Caco-2 (cell line): ENCODE data around the gene PPP6R2. TPM values are rescaled to one million over a fixed set of nuclear protein-coding genes. Genes with fewer than 3 reads are reported as not detected.

ENCODE experiments used
- BruUV-seq: library from RNA; stranded (reverse); fragments of 400-500 nt; replicated peaks from 2 replicates; lab custom pipeline; 2021; lab: Mats Ljungman, UMichigan
- CTCF ChIA-PET: fragments of 300-600 bp; sonication (Branson Sonifier 250); formaldehyde crosslinking; loops from one replicate; lab custom pipeline; 2022; ENCODE audit warnings: antibody characterized with exemption; lab: Charles Lee
- POLR2A ChIA-PET: fragments of 300-600 bp; sonication (Branson Sonifier 250); formaldehyde crosslinking; loops from one replicate; lab custom pipeline; 2022; ENCODE audit warnings: antibody characterized with exemption; lab: Charles Lee
- DNase-seq, 2 experiments: peaks; one replicate each; pipeline versions ENCODE4 v3.0.0 to v3.0.0-alpha.2; 2020 to 2022
- H3K27me3 ChIP-seq: replicated peaks from 2 replicates; pipeline ENCODE4 v1.6.0; 2011; ENCODE audit warnings: low read length; ENCODE audit not compliant: control insufficient read depth, insufficient read depth
- H3K36me3 ChIP-seq: 2 replicates; pipeline ENCODE4 v1.5.1; 2011; ENCODE audit warnings: low read length; ENCODE audit not compliant: control insufficient read depth, insufficient read depth
- H3K4me1 ChIP-seq: fragments of 250-450 bp; sonication (Bioruptor Pico); 2 replicates; pipeline ENCODE4 v1.5.1; 2020; ENCODE audit warnings: mild to moderate bottlenecking
- H3K4me3 ChIP-seq: 2 replicates; pipeline ENCODE4 v1.5.1; 2011; ENCODE audit warnings: low read depth, mild to moderate bottlenecking, control low read depth, low read length
- H3K9me3 ChIP-seq: fragments of 250-450 bp; sonication (Bioruptor Pico); 2 replicates; pipeline ENCODE4 v1.5.1; 2020; ENCODE audit warnings: mild to moderate bottlenecking, moderate library complexity
- H3K27ac Mint-ChIP-seq: one replicate; pipeline ENCODE4 v1.8.0; 2022; ENCODE audit warnings: mixed read lengths; ENCODE audit not compliant: unreplicated experiment
- H3K27me3 Mint-ChIP-seq: one replicate; pipeline ENCODE4 v1.8.0; 2022; ENCODE audit warnings: mixed read lengths; ENCODE audit not compliant: insufficient read depth, unreplicated experiment
- H3K36me3 Mint-ChIP-seq: one replicate; pipeline ENCODE4 v1.8.0; 2022; ENCODE audit warnings: mild to moderate bottlenecking, mixed read lengths; ENCODE audit not compliant: insufficient read depth, unreplicated experiment
- H3K4me1 Mint-ChIP-seq: one replicate; pipeline ENCODE4 v1.8.0; 2022; ENCODE audit warnings: low read depth, mixed read lengths; ENCODE audit not compliant: unreplicated experiment
- H3K4me3 Mint-ChIP-seq: one replicate; pipeline ENCODE4 v1.8.0; 2022; ENCODE audit warnings: mild to moderate bottlenecking, moderate library complexity, mixed read lengths; ENCODE audit not compliant: unreplicated experiment
- H3K9me3 Mint-ChIP-seq: one replicate; pipeline ENCODE4 v1.8.0; 2022; ENCODE audit warnings: mixed read lengths; ENCODE audit not compliant: unreplicated experiment
- intact Hi-C: fragments of 100-400 bp; cut with micrococcal nuclease; formaldehyde crosslinking; loops from one replicate; pipeline ENCODE4 v1.10.0; 2022; ENCODE audit not compliant: unreplicated experiment
- total RNA-seq: library from RNA; stranded (reverse); gene quantifications from 2 replicates; pipeline ENCODE4 v1.2.3, GENCODE V29; 2022
- TF ChIP-seq, protein P1 (sequence below), 2 experiments: fragments of 200-600 bp in 1 of 2; IDR thresholded peaks; 1 replicate in 1 of 2; 2 replicates in 1 of 2; pipeline versions ENCODE4 v1.5.1 to v1.8.0; 2011 to 2022; ENCODE audit warnings: antibody characterized with exemption in 1 of 2, control low read depth in 1 of 2, inconsistent platforms in 1 of 2, low read depth in 1 of 2, low read length in 1 of 2, mild to moderate bottlenecking in 1 of 2, moderate library complexity in 1 of 2; ENCODE audit not compliant: insufficient read depth in 1 of 2, severe bottlenecking in 1 of 2, unreplicated experiment in 1 of 2

The PPP6R2 gene
- total RNA-seq, 1 experiment from 2014 or later = 60.7 TPM

DNA sequence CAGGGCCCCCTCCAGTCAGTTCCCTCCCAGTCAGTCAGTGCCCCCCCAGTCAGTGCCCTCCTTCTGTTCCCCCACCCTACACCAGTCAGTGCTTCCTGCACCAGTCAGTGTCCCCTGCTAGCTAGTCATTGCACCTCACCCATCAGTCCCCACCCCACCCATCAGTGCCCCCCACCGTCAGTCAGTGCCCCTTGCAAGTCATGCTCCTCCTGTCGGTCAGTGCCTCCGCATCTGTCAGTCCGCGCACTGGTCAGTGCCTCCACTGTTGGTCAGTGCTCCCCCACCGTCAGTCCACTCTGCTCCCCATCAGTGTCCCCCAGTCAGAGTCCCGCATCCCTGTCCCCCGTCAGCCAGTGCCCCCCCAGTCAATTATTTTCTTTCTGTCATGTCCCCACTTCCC lies 3.3 kb downstream of the PPP6R2 start:
- H3K9me3 ChIP-seq = no peaks in the 10 kb centered on the region
- intact Hi-C loops = no loop called here
- no peak overlapping the region for H3K4me3 ChIP-seq
- no peaks in the 10 kb centered on the region for H3K4me1 ChIP-seq
- no peaks in the 10 kb centered on the region for H3K27me3 ChIP-seq
- TF ChIP-seq, protein P1, sequence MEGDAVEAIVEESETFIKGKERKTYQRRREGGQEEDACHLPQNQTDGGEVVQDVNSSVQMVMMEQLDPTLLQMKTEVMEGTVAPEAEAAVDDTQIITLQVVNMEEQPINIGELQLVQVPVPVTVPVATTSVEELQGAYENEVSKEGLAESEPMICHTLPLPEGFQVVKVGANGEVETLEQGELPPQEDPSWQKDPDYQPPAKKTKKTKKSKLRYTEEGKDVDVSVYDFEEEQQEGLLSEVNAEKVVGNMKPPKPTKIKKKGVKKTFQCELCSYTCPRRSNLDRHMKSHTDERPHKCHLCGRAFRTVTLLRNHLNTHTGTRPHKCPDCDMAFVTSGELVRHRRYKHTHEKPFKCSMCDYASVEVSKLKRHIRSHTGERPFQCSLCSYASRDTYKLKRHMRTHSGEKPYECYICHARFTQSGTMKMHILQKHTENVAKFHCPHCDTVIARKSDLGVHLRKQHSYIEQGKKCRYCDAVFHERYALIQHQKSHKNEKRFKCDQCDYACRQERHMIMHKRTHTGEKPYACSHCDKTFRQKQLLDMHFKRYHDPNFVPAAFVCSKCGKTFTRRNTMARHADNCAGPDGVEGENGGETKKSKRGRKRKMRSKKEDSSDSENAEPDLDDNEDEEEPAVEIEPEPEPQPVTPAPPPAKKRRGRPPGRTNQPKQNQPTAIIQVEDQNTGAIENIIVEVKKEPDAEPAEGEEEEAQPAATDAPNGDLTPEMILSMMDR (IDR thresholded peaks at IDR 0.05; ENCODE audit: insufficient read depth in 1 of 2, low read depth in 1 of 2, low read length in 1 of 2, severe bottlenecking in 1 of 2, unreplicated experiment in 1 of 2) = no peak
- POLR2A ChIA-PET = no interaction called here
- no TSS peak for BruUV-seq
- Mint-ChIP-seq H3K27me3 (no peaks in the 10 kb centered on the region), H3K4me3 (no peak overlapping the region), H3K9me3 (no peaks in the 10 kb centered on the region), H3K36me3 (no peaks in the 10 kb centered on the region), H3K27ac (no peak overlapping the region), H3K4me1 (peaks cover 3% of the 10 kb centered on the region)
- H3K36me3 ChIP-seq = no peaks in the 10 kb centered on the region
- no peak for DNase-seq
- CTCF ChIA-PET = no interaction called here

DNA sequence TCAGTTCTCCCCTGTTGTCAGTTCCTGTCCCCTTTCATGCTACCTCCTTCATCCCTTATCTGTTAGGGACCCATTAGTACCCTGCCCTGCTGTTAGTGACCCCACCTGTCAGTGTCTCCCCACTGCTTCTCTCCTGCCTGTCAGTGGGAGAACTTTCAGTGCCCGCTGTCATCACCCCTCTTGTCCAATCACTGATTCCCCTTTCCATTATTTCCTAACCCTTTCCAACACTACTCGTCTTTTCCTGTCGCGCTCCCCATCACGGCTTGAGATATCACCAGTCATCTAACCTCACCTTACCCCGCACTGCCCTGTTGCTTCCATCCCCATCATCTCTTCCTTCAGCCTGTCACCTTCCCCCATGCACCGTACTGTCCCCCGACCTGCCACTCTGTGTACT lies 4.0 kb downstream of the PPP6R2 start:
- Mint-ChIP-seq H3K9me3 (no peaks in the 10 kb centered on the region), H3K4me1 (no peaks in the 10 kb centered on the region), H3K4me3 (no peak overlapping the region), H3K36me3 (no peaks in the 10 kb centered on the region), H3K27me3 (no peaks in the 10 kb centered on the region), H3K27ac (no peak overlapping the region)
- Histone ChIP-seq H3K9me3 (no peaks in the 10 kb centered on the region), H3K4me1 (no peaks in the 10 kb centered on the region), H3K27me3 (no peaks in the 10 kb centered on the region), H3K4me3 (no peak overlapping the region), H3K36me3 (no peaks in the 10 kb centered on the region)
- TF ChIP-seq, protein P1 (IDR thresholded peaks at IDR 0.05; ENCODE audit: insufficient read depth in 1 of 2, low read depth in 1 of 2, low read length in 1 of 2, severe bottlenecking in 1 of 2, unreplicated experiment in 1 of 2) = no peak
- intact Hi-C loops = no loop called here
- CTCF ChIA-PET = no interaction called here
- POLR2A ChIA-PET = interaction anchor here (0.6 kb wide), 1 partner anchor 76 kb away, joined by 6 read pairs; no protein-coding TSS in a partner anchor
- no TSS peak for BruUV-seq
- no peak for DNase-seq

DNA sequence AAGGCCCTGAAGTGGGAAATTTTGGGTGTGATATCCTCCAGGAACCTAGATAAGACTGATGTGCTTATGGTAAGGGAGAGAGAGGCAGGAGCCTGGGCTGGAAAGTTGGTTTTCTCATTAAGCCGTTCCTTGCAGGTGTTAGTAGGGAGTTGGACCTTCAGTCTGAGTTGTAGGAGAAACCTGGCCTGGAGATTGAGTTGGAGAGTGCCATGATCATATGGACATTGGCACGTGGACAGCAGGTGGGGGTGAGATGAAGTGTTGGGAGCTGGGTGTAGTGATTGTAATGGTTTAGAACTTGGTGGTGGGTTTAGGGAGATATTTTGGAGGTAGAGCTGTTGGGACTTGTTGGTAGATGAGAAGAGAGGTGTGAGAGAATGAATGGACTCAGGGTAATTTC lies 4.9 kb downstream of the PPP6R2 start:
- DNase-seq = no peak
- H3K4me3 Mint-ChIP-seq = no peak overlapping the region
- intact Hi-C loops = no loop called here
- H3K4me1 Mint-ChIP-seq = no peaks in the 10 kb centered on the region
- H3K4me3 ChIP-seq = no peak overlapping the region
- no peak overlapping the region for H3K27ac Mint-ChIP-seq
- H3K27me3 ChIP-seq = no peaks in the 10 kb centered on the region
- CTCF ChIA-PET = no interaction called here
- H3K9me3 Mint-ChIP-seq = no peaks in the 10 kb centered on the region
- no peaks in the 10 kb centered on the region for H3K36me3 ChIP-seq
- POLR2A ChIA-PET = interaction anchor here (0.6 kb wide), 1 partner anchor 77 kb away, joined by 6 read pairs; no protein-coding TSS in a partner anchor
- no peaks in the 10 kb centered on the region for H3K4me1 ChIP-seq
- no TSS peak for BruUV-seq
- no peaks in the 10 kb centered on the region for H3K9me3 ChIP-seq
- H3K36me3 Mint-ChIP-seq = peaks cover 3% of the 10 kb centered on the region
- no peaks in the 10 kb centered on the region for H3K27me3 Mint-ChIP-seq
- TF ChIP-seq, protein P1 (IDR thresholded peaks at IDR 0.05; ENCODE audit: insufficient read depth in 1 of 2, low read depth in 1 of 2, low read length in 1 of 2, severe bottlenecking in 1 of 2, unreplicated experiment in 1 of 2) = no peak
